ENCODE data around the gene CLEC4M. TPM values are rescaled to one million over a fixed set of nuclear protein-coding genes. Genes with fewer than 3 reads are reported as not detected.

CLEC4M gene
- total RNA-seq, 1 experiment from 2014 or later, result not detected

DNA sequence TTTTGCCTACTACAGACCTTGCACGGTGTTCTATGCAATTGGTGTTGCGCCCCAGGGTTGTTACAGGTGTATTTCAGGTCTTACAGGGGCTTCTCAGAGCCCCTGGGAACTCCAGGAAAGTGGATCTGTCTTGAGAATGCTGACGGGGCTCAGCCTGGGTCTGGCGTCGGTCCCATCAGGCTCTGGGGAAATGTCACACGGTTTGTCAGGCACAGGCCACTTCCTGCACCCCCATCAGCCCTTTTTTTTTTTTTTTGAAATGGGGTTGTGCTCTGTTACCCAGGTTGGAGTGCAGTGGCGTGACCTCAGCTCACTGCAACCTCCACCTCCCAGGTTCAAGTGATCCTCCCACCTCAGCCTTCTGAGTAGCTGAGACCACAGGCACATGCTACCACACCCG, 44.4 kb upstream of the CLEC4M start:
- H3K4me2 ChIP-seq (ENCODE audit: low read length), result no peak overlapping the region
- BruUV-seq (replicated peaks), result no TSS peak
- H4K20me1 ChIP-seq (ENCODE audit: low read length), result no peaks in the 10 kb centered on the region
- no peak overlapping the region for H3K27ac ChIP-seq (ENCODE audit: low read length)
- ATAC-seq (no peak), DNase-seq (no peak)
- CTCF ChIA-PET, result no interaction called here
- no peaks in the 10 kb centered on the region for H3F3A ChIP-seq (ENCODE audit: low read length, unreplicated experiment)
- H3K4me3 ChIP-seq (ENCODE audit: low read length), result no peak overlapping the region
- no peak overlapping the region for H2AFZ ChIP-seq (ENCODE audit: low read length)
- no peaks in the 10 kb centered on the region for H3K9me3 ChIP-seq (ENCODE audit: low read length)
- no peaks in the 10 kb centered on the region for H3K9me2 ChIP-seq (replicated peaks; ENCODE audit: low read length)
- no peaks in the 10 kb centered on the region for H3K36me3 ChIP-seq (ENCODE audit: low read depth, low read length)
- H3K79me2 ChIP-seq (ENCODE audit: low read length), result no peaks in the 10 kb centered on the region
- intact Hi-C loops (cut with micrococcal nuclease), result no loop called here
- H3K27me3 ChIP-seq (ENCODE audit: low read length), result peaks cover 13% of the 10 kb centered on the region; the same call in 1 of the 2 replicates
- no peaks in the 10 kb centered on the region for H3K4me1 ChIP-seq (ENCODE audit: insufficient read depth, low read length)
- POLR2A ChIA-PET (ENCODE audit: unreplicated experiment), result no interaction called here
- TF ChIP-seq EZH2phosphoT487 (IDR thresholded peaks at IDR 0.05; ENCODE audit: borderline replicate concordance, low read length) (no peak), EZH2 (IDR thresholded peaks at IDR 0.05; ENCODE audit: low read length, unreplicated experiment) (no peak)
- TF ChIP-seq, protein P1, sequence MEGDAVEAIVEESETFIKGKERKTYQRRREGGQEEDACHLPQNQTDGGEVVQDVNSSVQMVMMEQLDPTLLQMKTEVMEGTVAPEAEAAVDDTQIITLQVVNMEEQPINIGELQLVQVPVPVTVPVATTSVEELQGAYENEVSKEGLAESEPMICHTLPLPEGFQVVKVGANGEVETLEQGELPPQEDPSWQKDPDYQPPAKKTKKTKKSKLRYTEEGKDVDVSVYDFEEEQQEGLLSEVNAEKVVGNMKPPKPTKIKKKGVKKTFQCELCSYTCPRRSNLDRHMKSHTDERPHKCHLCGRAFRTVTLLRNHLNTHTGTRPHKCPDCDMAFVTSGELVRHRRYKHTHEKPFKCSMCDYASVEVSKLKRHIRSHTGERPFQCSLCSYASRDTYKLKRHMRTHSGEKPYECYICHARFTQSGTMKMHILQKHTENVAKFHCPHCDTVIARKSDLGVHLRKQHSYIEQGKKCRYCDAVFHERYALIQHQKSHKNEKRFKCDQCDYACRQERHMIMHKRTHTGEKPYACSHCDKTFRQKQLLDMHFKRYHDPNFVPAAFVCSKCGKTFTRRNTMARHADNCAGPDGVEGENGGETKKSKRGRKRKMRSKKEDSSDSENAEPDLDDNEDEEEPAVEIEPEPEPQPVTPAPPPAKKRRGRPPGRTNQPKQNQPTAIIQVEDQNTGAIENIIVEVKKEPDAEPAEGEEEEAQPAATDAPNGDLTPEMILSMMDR (conservative IDR thresholded peaks at IDR 0.05; ENCODE audit: low read depth, low read length), result no peak
- H3K9ac ChIP-seq (ENCODE audit: low read length), result no peak overlapping the region

DNA sequence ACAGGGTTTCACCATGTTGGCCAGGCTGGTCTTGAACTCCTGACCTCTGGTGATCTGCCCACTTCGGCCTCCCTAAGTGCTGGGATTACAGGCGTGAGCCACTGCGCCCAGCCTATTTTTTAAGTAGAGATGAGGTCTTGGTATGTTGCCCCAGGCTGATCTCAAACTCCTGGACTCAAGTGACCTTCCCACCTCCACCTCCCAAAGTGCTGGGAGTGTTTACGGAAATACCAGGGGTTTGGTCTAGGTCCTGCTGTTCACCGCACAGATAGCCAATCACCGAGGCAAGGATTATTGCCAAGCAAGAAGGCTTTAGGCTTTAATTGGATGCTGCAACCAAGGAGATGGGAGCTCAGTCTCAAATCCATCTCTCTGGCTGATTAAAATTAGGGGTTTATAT, 42.7 kb upstream of the CLEC4M start:
- Histone ChIP-seq H3K4me3 (ENCODE audit: low read length) (no peak overlapping the region), H3K27ac (ENCODE audit: low read length) (no peak overlapping the region), H3K9me3 (ENCODE audit: low read length) (no peaks in the 10 kb centered on the region), H3K9me2 (replicated peaks; ENCODE audit: low read length) (no peaks in the 10 kb centered on the region), H3K4me1 (ENCODE audit: insufficient read depth, low read length) (no peaks in the 10 kb centered on the region), H3K27me3 (ENCODE audit: low read length) (peaks cover 19% of the 10 kb centered on the region), H3K79me2 (ENCODE audit: low read length) (no peaks in the 10 kb centered on the region), H4K20me1 (ENCODE audit: low read length) (no peaks in the 10 kb centered on the region), H3K36me3 (ENCODE audit: low read depth, low read length) (no peaks in the 10 kb centered on the region), H2AFZ (ENCODE audit: low read length) (no peak overlapping the region), H3K9ac (ENCODE audit: low read length) (no peak overlapping the region), H3K4me2 (ENCODE audit: low read length) (no peak overlapping the region), H3F3A (ENCODE audit: low read length, unreplicated experiment) (no peaks in the 10 kb centered on the region)
- POLR2A ChIA-PET (ENCODE audit: unreplicated experiment), result no interaction called here
- intact Hi-C loops (cut with micrococcal nuclease), result no loop called here
- TF ChIP-seq EZH2 (IDR thresholded peaks at IDR 0.05; ENCODE audit: low read length, unreplicated experiment), result no peak
- ATAC-seq (no peak), DNase-seq (no peak)
- BruUV-seq (replicated peaks), result no TSS peak
- CTCF ChIA-PET, result no interaction called here

DNA sequence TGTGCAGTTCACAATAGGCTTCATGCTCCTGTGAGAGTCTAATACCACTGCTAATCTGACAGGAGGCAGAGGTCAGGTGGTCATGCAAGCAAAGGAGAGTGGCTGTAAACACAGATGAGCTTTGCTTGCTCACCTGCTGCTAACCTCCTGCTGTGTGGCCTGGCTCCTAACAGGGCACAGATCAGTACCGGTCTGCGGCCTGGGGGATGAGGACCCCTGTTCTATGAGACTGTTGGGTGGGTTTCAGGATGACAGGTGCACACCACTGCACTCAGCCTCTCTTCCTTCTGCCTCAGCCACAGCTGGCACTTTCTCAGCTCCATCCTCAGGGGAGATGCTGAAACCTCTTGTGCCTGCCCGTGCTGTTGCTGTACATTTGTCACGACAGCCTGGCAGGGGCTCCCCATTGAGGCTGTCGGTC, 40.8 kb upstream of the CLEC4M start:
- intact Hi-C loops (cut with micrococcal nuclease), result no loop called here

More for the DNA sequence above, 40.8 kb upstream of the CLEC4M start:
- Histone ChIP-seq H3K27ac (ENCODE audit: low read length) (no peak overlapping the region), H2AFZ (ENCODE audit: low read length) (no peak overlapping the region), H3K9me3 (ENCODE audit: low read length) (no peaks in the 10 kb centered on the region), H3K9me2 (replicated peaks; ENCODE audit: low read length) (no peaks in the 10 kb centered on the region), H3K4me2 (ENCODE audit: low read length) (no peak overlapping the region), H3K36me3 (ENCODE audit: low read depth, low read length) (no peaks in the 10 kb centered on the region), H3K4me3 (ENCODE audit: low read length) (no peak overlapping the region), H3K9ac (ENCODE audit: low read length) (no peak overlapping the region), H3K27me3 (ENCODE audit: low read length) (peaks cover 26% of the 10 kb centered on the region), H3F3A (ENCODE audit: low read length, unreplicated experiment) (no peaks in the 10 kb centered on the region), H3K79me2 (ENCODE audit: low read length) (no peaks in the 10 kb centered on the region), H4K20me1 (ENCODE audit: low read length) (no peaks in the 10 kb centered on the region), H3K4me1 (ENCODE audit: insufficient read depth, low read length) (no peaks in the 10 kb centered on the region)
- TF ChIP-seq EZH2 (IDR thresholded peaks at IDR 0.05; ENCODE audit: low read length, unreplicated experiment) (no peak), EZH2phosphoT487 (IDR thresholded peaks at IDR 0.05; ENCODE audit: borderline replicate concordance, low read length) (no peak)
- TF ChIP-seq, protein P1 (conservative IDR thresholded peaks at IDR 0.05; ENCODE audit: low read depth, low read length), result no peak
- no TSS peak for BruUV-seq (replicated peaks)
- POLR2A ChIA-PET (ENCODE audit: unreplicated experiment), result interaction anchor here (0.7 kb wide), 1 partner anchor 94 kb away, joined by 4 read pairs; no protein-coding TSS in a partner anchor
- ATAC-seq, result no peak
- no peak for DNase-seq
- CTCF ChIA-PET, result no interaction called here

All from PC-3 (cell line).